ENCODE measurements around the gene SNX21. TPM values are rescaled to one million over a fixed set of nuclear protein-coding genes. Genes with fewer than 3 reads are reported as not detected.
A peak's percentile ranks its signal among the peaks of the same experiment; 100 is the strongest.

The SNX21 gene, protein sequence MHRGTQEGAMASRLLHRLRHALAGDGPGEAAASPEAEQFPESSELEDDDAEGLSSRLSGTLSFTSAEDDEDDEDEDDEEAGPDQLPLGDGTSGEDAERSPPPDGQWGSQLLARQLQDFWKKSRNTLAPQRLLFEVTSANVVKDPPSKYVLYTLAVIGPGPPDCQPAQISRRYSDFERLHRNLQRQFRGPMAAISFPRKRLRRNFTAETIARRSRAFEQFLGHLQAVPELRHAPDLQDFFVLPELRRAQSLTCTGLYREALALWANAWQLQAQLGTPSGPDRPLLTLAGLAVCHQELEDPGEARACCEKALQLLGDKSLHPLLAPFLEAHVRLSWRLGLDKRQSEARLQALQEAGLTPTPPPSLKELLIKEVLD
- polyA plus RNA-seq (2013, experiment 1 of 2): 8.8 TPM
- polyA plus RNA-seq (2013, experiment 2 of 2): 9.3 TPM

DNA sequence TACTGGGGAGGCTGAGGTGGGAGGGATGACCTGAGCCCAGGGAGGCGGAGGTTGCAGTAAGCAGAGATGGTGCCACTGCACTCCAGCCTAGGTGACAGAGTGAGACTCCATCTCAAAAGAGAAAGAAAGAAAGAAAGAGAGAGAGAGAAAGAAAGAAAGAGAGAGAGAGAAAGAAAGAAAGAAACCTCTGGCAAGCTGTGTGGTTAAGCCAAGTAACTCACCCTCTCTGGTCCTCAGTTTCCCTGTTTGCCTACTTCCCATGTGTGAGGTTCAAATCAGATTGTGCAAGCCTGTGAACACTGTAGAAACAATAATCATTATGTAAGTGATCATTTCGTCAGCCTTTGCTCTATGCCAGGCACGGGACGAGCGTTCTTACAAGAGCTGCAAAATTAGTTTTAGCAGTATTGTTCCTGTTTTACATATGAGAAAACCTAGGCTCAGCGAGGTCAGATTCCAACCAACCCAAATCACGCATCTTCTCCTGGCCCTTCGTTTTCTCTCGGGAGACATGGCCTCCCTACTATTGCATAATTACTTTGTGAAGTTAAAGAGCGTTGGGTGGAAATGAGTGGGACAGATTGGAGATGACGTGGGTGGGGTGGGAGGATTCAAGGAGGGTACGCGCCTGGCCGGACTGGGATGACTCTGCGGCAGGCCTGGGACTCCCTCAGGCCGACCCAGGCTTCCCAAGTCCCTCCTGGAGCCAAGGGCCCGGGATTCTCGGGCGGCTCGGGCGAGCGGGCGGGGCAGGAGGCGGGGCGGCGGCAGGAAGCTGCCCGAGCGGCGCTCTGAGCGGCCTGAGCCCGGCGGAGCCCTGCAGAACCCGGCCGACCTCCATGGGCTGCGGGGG lies at the start of gene SNX21:
Gene SNX21 (plus strand): TSS at position 770 of the 853 bp plus-strand sequence. CDS start 121 bp downstream, outside the sequence.
- peak within 1 kb of the TSS; percentile 72 for H3K27ac ChIP-seq (replicated peaks; ENCODE audit: low read length)
- peaks cover 0 to 21% of the 10 kb centered on the region in 2 donors for H3K36me3 ChIP-seq (replicated peaks in 1 of 2; ENCODE audit: control insufficient read depth in 2 of 2, insufficient read depth in 2 of 2, low read length in 2 of 2)
- H4K91ac ChIP-seq (ENCODE audit: low read depth, low read length, poor library complexity): no peak within 1 kb of the TSS
- H3K79me1 ChIP-seq (ENCODE audit: low read depth, low read length): no peaks in the 10 kb centered on the region
- peak within 1 kb of the TSS; percentile 66 for H3K4me2 ChIP-seq (ENCODE audit: insufficient read depth, low read length, poor library complexity, severe bottlenecking)
- peak within 1 kb of the TSS; percentile 69 to 80 for H3K4me3 ChIP-seq (ENCODE audit: low read length in 2 of 2)
- DNase-seq (ENCODE audit: low spot score): no peak
- H2BK15ac ChIP-seq (ENCODE audit: low read length): peak within 1 kb of the TSS; percentile 32
- H3K9ac ChIP-seq (ENCODE audit: low read depth, low read length, poor library complexity): peak within 1 kb of the TSS; percentile 89
- H3K14ac ChIP-seq (ENCODE audit: low read length): peak within 1 kb of the TSS; percentile 57
- H3K4ac ChIP-seq (ENCODE audit: low read length): no peak within 1 kb of the TSS
- H2BK120ac ChIP-seq (ENCODE audit: low read depth, low read length): no peak within 1 kb of the TSS
- peak within 1 kb of the TSS; percentile 94 for H3K18ac ChIP-seq (ENCODE audit: low read length)
- H2AK5ac ChIP-seq (ENCODE audit: low read depth, low read length): peak within 1 kb of the TSS; percentile 48
- H4K8ac ChIP-seq (ENCODE audit: low read depth, low read length): peak within 1 kb of the TSS; percentile 19
- no peaks in the 10 kb centered on the region for H3K27me3 ChIP-seq (ENCODE audit: control insufficient read depth in 3 of 3, insufficient read depth in 3 of 3, low read depth in 1 of 3, low read length in 3 of 3)
- H3K23ac ChIP-seq (ENCODE audit: low read depth, low read length, poor library complexity): peak within 1 kb of the TSS; percentile 87
- H2BK12ac ChIP-seq (ENCODE audit: low read length): no peak within 1 kb of the TSS
- H2BK5ac ChIP-seq (ENCODE audit: low read length): peak within 1 kb of the TSS; percentile 33
- no peaks in the 10 kb centered on the region for H3K9me3 ChIP-seq (replicated peaks in 1 of 2; ENCODE audit: control insufficient read depth in 2 of 2, insufficient read depth in 1 of 2, low read depth in 1 of 2, low read length in 2 of 2)
- WGBS, 2 donors (ENCODE audit: extremely low coverage in 2 of 2, insufficient read length in 2 of 2, insufficient replicate concordance in 1 of 2): no CpG with 5 or more reads among the region's 35 CpGs
- H2AFZ ChIP-seq (ENCODE audit: low read length): peak within 1 kb of the TSS; percentile 91
- peaks cover 7 to 12% of the 10 kb centered on the region in 2 donors for H3K4me1 ChIP-seq (ENCODE audit: control insufficient read depth in 2 of 2, insufficient read depth in 1 of 2, low read depth in 1 of 2, low read length in 2 of 2)

DNA sequence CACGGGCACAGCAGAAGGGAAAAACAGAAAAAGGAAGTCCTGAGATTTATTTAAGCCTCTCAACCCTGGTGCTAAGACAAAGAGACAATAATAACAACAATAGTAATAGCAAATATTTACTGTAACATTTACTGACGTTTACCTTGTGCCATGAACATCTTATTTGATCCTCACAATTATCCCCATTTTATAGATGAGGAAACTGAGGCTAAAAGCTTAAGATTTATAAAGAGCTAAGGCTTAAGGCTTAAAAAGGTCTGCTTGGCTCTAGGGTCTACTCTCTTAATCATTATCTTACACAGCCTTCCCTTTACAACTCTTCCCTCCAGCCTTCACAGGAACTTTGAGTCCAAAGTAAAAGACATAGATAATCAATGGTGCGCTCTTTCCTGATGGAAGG lies 45.2 kb upstream of the SNX21 start:
- no peak overlapping the region for H3K4me3 ChIP-seq (ENCODE audit: low read length in 2 of 2)
- no CpG with 5 or more reads among the region's 3 CpGs for WGBS, 2 donors (ENCODE audit: extremely low coverage in 2 of 2, insufficient read length in 2 of 2, insufficient replicate concordance in 1 of 2)

DNA sequence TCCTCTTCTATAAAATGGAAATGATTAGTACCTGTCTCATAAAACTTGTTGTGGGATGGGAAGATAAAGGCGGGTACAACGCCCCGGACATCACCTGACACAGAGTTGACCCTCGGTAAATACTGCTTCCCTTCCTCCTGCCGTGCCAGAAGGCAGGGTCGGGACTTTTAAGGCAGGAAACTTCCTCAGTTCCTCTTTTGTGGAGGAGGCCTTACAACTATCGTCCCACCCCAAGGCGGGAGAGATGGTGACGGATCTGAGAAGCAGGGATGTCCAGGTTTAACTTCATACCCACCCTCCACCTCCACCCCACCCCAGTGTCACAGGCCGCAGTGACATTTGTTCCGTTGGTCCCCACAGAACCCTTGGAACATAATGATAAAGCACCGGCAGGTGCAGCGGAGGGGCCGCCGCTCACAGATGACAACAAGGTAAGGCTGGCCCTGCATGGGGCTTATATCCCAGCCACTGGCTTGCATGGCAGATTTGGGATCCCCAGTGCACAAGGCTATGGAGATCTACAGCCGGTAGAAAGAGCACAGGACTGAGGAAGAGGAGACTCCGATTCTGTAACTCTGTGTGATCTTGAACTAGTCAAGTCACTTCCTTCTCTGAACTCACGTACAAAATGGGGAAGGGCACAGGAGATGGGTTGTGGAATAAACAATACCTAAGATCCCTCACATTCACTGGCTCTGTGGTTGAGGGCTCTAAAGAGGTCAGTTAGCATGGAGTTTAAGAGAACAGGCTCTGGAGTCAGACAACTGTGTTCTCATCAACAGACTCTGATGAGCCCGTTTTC lies 41.1 kb upstream of the SNX21 start:
- H2BK120ac ChIP-seq (ENCODE audit: low read depth, low read length): no peak overlapping the region
- H3K79me1 ChIP-seq (ENCODE audit: low read depth, low read length): peaks cover 6% of the 10 kb centered on the region
- no peak overlapping the region for H3K27ac ChIP-seq (replicated peaks; ENCODE audit: low read length)
- H4K8ac ChIP-seq (ENCODE audit: low read depth, low read length): no peak overlapping the region
- peaks cover 15 to 33% of the 10 kb centered on the region in 2 donors for H3K36me3 ChIP-seq (replicated peaks in 1 of 2; ENCODE audit: control insufficient read depth in 2 of 2, insufficient read depth in 2 of 2, low read length in 2 of 2)
- no peak overlapping the region for H2BK15ac ChIP-seq (ENCODE audit: low read length)
- no peak overlapping the region for H3K14ac ChIP-seq (ENCODE audit: low read length)
- no peak overlapping the region for H3K23ac ChIP-seq (ENCODE audit: low read depth, low read length, poor library complexity)
- H2AFZ ChIP-seq (ENCODE audit: low read length): peak overlapping the region; percentile 90
- no peaks in the 10 kb centered on the region for H3K27me3 ChIP-seq (ENCODE audit: control insufficient read depth in 3 of 3, insufficient read depth in 3 of 3, low read depth in 1 of 3, low read length in 3 of 3)
- H3K4me1 ChIP-seq (ENCODE audit: control insufficient read depth in 2 of 2, insufficient read depth in 1 of 2, low read depth in 1 of 2, low read length in 2 of 2): peaks cover 8 to 9% of the 10 kb centered on the region in 2 donors
- H4K91ac ChIP-seq (ENCODE audit: low read depth, low read length, poor library complexity): no peak overlapping the region
- peak overlapping the region; percentile 88 to 98 for H3K4me3 ChIP-seq (ENCODE audit: low read length in 2 of 2)
- H3K9ac ChIP-seq (ENCODE audit: low read depth, low read length, poor library complexity): peak overlapping the region; percentile 92
- no peak overlapping the region for H3K18ac ChIP-seq (ENCODE audit: low read length)
- no CpG with 5 or more reads among the region's 19 CpGs for WGBS, 2 donors (ENCODE audit: extremely low coverage in 2 of 2, insufficient read length in 2 of 2, insufficient replicate concordance in 1 of 2)
- no peak overlapping the region for H2BK5ac ChIP-seq (ENCODE audit: low read length)
- no peak overlapping the region for H3K4ac ChIP-seq (ENCODE audit: low read length)
- no peaks in the 10 kb centered on the region for H3K9me3 ChIP-seq (replicated peaks in 1 of 2; ENCODE audit: control insufficient read depth in 2 of 2, insufficient read depth in 1 of 2, low read depth in 1 of 2, low read length in 2 of 2)
- no peak overlapping the region for H2BK12ac ChIP-seq (ENCODE audit: low read length)
- DNase-seq (ENCODE audit: low spot score): no peak
- H3K4me2 ChIP-seq (ENCODE audit: insufficient read depth, low read length, poor library complexity, severe bottlenecking): peak overlapping the region; percentile 72
- no peak overlapping the region for H2AK5ac ChIP-seq (ENCODE audit: low read depth, low read length)

More for the DNA sequence above, 45.2 kb upstream of the SNX21 start:
- Histone ChIP-seq H3K4me1 (ENCODE audit: control insufficient read depth in 2 of 2, insufficient read depth in 1 of 2, low read depth in 1 of 2, low read length in 2 of 2) (peaks cover 8 to 9% of the 10 kb centered on the region in 2 donors), H4K91ac (ENCODE audit: low read depth, low read length, poor library complexity) (no peak overlapping the region), H3K9ac (ENCODE audit: low read depth, low read length, poor library complexity) (no peak overlapping the region), H3K23ac (ENCODE audit: low read depth, low read length, poor library complexity) (no peak overlapping the region), H3K4ac (ENCODE audit: low read length) (no peak overlapping the region), H2BK12ac (ENCODE audit: low read length) (no peak overlapping the region), H2BK120ac (ENCODE audit: low read depth, low read length) (no peak overlapping the region), H2AFZ (ENCODE audit: low read length) (no peak overlapping the region), H3K4me2 (ENCODE audit: insufficient read depth, low read length, poor library complexity, severe bottlenecking) (no peak overlapping the region), H3K79me1 (ENCODE audit: low read depth, low read length) (peaks cover 6% of the 10 kb centered on the region), H3K18ac (ENCODE audit: low read length) (no peak overlapping the region), H4K8ac (ENCODE audit: low read depth, low read length) (no peak overlapping the region), H2BK5ac (ENCODE audit: low read length) (no peak overlapping the region), H3K27me3 (ENCODE audit: control insufficient read depth in 3 of 3, insufficient read depth in 3 of 3, low read depth in 1 of 3, low read length in 3 of 3) (peaks cover 0 to 2% (median 0%) of the 10 kb centered on the region in 3 experiments), H3K9me3 (replicated peaks in 1 of 2; ENCODE audit: control insufficient read depth in 2 of 2, insufficient read depth in 1 of 2, low read depth in 1 of 2, low read length in 2 of 2) (no peaks in the 10 kb centered on the region), H2BK15ac (ENCODE audit: low read length) (no peak overlapping the region), H3K36me3 (replicated peaks in 1 of 2; ENCODE audit: control insufficient read depth in 2 of 2, insufficient read depth in 2 of 2, low read length in 2 of 2) (no peaks in the 10 kb centered on the region), H2AK5ac (ENCODE audit: low read depth, low read length) (no peak overlapping the region), H3K14ac (ENCODE audit: low read length) (no peak overlapping the region), H3K27ac (replicated peaks; ENCODE audit: low read length) (no peak overlapping the region)
- DNase-seq (ENCODE audit: low spot score): no peak

Measured in neuronal stem cell (in vitro differentiated cells).